Esophagus muscularis mucosa (tissue), 4 donors: ENCODE data around the gene CSPG5.

Experiments
- EP300 ChIP-seq: sonication (generic); formaldehyde crosslinking; IDR thresholded peaks from one replicate; pipeline ENCODE4 v1.6.1; 2017; ENCODE audit warnings: antibody characterized with exemption
- POLR2AphosphoS5 ChIP-seq, 2 donors: sonication (generic); formaldehyde crosslinking; IDR thresholded peaks; one replicate each; pipeline ENCODE4 v1.6.1; 2017; ENCODE audit warnings: antibody characterized with exemption in 2 of 2
- TF ChIP-seq, protein P1 (sequence below), 3 experiments: fragments of 200-600 bp in 2 of 3; fragments of 450-650 bp in 1 of 3; sonication (generic) in 2 of 3; IDR thresholded peaks; one replicate each; pipeline ENCODE4 v1.5.1; 2017 to 2019; ENCODE audit warnings: antibody characterized with exemption in 3 of 3, mild to moderate bottlenecking in 2 of 3, moderate library complexity in 1 of 3

DNA sequence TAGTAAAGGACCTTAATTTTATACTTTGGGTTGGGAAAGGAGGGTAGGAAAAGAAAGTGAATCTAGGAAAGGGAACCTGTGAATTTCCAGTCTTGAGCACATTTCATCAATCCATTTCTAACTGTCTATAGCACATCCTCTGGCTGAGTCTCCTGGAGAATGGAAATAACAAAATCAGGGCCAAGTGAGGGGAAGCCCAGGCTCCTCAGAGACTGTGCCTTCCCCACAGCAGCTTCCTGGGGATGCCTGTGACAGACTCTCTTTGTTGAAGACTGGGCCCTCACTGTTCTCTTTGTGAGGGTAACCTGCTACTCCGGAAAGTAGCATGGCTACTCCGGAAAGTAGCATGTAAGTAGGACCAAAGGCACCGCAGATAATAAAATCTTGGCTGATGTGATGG is 22.6 kb upstream of the CSPG5 start:
- TF ChIP-seq, protein P1, sequence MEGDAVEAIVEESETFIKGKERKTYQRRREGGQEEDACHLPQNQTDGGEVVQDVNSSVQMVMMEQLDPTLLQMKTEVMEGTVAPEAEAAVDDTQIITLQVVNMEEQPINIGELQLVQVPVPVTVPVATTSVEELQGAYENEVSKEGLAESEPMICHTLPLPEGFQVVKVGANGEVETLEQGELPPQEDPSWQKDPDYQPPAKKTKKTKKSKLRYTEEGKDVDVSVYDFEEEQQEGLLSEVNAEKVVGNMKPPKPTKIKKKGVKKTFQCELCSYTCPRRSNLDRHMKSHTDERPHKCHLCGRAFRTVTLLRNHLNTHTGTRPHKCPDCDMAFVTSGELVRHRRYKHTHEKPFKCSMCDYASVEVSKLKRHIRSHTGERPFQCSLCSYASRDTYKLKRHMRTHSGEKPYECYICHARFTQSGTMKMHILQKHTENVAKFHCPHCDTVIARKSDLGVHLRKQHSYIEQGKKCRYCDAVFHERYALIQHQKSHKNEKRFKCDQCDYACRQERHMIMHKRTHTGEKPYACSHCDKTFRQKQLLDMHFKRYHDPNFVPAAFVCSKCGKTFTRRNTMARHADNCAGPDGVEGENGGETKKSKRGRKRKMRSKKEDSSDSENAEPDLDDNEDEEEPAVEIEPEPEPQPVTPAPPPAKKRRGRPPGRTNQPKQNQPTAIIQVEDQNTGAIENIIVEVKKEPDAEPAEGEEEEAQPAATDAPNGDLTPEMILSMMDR (IDR thresholded peaks at IDR 0.05): no peak
- no peak for TF ChIP-seq EP300
- TF ChIP-seq POLR2AphosphoS5 (IDR thresholded peaks at IDR 0.05): no peak
